Activated T-helper 1 cell treated with anti-CD3 and anti-CD28 coated beads, Interleukin-2, amount 50 U/mL, for 16 hours (primary cell): Measurements from ENCODE around the gene BCKDHB.

Experiments used
- DNase-seq, 2 donors: peaks; one replicate each; pipeline ENCODE4 v3.0.0-alpha.2; 2020; ENCODE audit warnings: low read depth in 1 of 2, low spot score in 1 of 2

Gene BCKDHB

GRCh38 chr6:80148220-80148619, 41.7 kb downstream of the BCKDHB start:
- no peak for DNase-seq

DNA sequence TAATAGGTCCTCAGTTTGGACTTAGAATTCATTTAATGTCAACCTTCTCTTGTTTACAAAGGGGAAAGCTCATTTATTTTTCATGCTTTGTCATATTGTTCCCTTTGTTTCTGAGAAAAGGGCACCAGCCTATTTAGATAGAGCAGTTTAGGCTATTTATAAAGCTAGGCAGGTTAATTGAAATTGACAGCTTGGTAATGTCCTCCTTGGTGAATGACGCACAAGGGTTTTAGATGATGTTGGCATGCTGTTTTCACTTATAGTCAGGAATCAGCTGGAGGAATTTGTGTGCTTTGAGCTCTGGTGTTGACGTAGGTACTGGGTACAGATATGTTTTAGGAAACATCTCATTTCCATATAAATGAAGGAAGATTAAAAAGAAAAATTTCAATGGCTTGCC, 45.2 kb downstream of the BCKDHB start:
- no peak for DNase-seq

- no peak for DNase-seq
Measured at GRCh38 chr6:80154160-80154559, 47.7 kb downstream of the BCKDHB start.

DNA sequence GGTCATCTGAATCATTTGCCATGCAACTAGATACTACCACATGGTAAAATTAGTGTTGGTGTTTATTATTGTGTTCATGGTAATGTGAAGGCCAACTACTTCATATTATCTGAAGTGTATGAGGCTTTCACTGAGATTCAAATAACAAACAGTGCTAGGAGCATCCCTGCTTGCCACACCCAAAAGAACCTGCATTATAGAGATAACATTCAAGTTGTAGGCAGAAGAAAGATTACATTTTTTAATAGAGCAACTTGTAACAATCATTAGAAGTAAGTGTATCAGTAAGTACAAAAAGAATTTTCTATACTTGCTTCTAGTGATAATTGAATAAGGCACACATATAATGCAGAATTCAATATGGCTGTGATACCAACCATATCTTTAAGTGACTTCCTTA, 49.8 kb downstream of the BCKDHB start:
- DNase-seq: no peak

- DNase-seq: no peak
Measured at GRCh38 chr6:80158478-80158989, 52.1 kb downstream of the BCKDHB start.

GRCh38 chr6:80161434-80161833, 55.0 kb downstream of the BCKDHB start:
- no peak for DNase-seq

DNA sequence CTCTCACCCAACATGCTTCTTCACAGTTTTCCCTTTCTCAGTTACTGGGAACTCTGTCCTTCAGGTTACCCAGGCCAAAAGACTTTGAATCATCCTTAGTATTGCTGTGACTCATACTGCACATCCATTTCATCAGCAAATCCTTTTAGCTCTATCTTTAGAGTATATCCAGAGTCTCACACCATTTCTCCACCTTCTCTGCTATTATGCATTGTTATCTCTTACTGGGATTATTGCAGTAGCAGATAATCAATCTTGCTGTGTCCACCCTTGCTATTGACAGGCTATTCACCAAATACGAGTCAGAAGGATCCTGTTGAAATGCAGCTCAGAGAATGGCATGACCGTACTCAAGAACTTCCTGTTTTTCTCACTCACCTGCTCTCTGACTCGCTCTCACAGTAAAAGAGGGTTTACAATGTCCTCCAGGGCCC, 57.3 kb downstream of the BCKDHB start:
- DNase-seq: no peak

GRCh38 chr6:80165143-80165542, 58.7 kb downstream of the BCKDHB start:
- DNase-seq: no peak

DNA sequence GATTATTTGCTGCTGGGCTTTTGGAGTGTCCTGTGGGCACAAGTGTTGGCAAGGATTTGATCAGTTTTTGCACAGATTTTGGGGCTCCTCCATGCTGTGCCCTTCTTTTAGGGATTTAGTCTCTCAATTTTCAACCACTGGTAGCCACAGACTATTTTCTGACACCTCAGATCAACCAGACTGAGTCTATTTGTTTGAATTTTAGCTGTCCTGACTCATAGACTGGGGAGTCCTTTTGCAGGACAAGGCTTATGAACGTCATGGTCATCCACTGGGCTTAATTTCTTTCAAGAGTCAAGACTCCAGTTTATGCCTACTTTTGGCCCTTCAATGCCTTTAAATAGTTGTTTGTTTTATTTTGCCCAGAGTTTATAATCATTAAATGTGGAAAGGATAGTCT, 59.3 kb downstream of the BCKDHB start:
- DNase-seq: no peak

GRCh38 chr6:80170433-80170832, 64.0 kb downstream of the BCKDHB start:
- DNase-seq: no peak

- no peak for DNase-seq
Measured at GRCh38 chr6:80173411-80173810, 66.9 kb downstream of the BCKDHB start.

- DNase-seq: no peak
Measured at GRCh38 chr6:80174900-80175572, 68.6 kb downstream of the BCKDHB start.

- no peak for DNase-seq
Measured at GRCh38 chr6:80179695-80180094, 73.2 kb downstream of the BCKDHB start.

DNA sequence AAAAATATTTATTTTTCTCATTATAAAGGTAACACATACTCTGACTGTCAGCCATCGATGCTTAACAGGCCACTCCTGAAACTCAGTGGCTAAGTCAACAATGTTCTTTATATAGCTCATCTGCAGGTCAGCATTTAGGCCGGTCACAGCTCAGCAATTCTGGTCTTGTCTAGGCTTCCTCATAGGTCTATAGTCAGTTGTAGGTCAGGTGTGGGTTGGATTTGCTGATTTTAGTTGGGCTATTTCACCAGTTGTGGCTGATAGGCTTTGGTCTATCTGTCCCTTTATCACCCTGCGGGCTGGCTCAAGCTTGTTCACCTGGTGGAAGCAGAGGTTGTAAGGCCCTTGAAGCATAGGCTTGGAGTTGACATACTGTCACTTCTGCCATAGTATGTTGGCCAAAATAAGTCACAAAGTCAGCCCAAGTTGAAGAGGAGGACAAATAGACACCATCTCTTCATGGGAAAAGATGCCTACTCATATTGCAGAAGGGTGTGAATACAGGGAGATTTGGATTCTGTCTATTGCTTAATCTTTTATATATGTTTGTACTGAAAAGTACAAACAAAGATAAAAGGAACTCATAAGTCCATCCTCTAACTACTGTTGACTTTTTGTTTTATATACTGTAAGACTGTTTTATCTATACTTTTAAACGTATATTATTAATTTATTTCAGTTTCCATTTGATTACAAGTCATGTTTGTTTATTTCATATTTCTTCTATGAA, 75.0 kb downstream of the BCKDHB start:
- no peak for DNase-seq

- DNase-seq: no peak
Measured at GRCh38 chr6:80182308-80182707, 75.8 kb downstream of the BCKDHB start.

DNA sequence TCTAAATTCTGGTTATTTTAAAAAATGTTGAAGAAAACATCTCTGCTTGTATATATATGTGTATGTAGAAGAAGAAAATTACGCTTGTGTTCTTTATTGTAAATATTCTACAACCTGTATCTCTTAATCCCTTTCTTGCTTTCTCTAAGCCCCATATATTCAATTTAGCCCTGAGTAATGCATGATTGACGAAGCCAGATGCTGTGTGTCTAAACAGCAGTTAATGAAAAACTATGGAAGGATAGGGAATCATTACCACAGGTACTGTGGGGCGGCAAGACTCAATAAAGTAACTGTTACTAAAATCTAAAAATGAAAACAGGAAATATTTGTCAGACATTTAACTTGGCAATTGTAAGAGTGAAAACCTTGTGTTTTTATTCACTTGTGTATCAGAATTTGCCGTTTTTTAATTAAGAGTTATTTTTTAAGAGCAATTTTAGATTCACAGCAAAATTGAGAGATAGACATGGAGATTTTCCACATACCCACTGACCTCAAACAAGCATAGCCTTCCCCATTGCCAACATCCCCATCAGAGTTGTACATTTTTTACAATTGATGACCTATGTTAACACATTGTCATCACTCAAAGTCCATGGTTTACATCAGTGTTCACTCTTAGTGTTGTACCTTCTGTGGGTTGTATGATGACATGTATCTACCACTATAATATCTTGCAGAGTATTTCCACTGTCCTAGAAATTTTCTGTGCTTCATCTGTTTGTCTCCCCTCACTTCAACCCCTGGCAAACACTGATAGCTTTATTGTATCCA, 76.7 kb downstream of the BCKDHB start:
- no peak for DNase-seq

DNA sequence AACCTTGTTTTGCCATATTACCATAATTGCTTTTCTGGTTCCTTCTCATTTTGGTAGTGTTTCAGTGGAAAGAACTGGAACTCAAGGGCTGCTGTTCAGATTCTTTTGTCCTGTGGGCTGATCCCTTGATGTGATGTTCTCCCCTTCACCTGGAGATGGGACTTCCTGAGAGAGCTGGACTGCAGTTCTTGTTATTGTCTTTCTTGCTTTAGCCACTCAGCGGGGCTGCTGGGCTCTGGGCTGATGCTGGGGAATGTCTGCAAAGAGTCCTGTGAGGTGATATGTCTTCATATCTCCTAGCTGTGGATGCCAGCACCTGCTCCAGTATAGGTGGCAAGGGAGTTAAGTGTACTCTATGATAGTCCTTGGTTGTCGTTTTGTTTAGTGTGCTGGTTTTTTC, 79.0 kb downstream of the BCKDHB start:
- DNase-seq: no peak

DNA sequence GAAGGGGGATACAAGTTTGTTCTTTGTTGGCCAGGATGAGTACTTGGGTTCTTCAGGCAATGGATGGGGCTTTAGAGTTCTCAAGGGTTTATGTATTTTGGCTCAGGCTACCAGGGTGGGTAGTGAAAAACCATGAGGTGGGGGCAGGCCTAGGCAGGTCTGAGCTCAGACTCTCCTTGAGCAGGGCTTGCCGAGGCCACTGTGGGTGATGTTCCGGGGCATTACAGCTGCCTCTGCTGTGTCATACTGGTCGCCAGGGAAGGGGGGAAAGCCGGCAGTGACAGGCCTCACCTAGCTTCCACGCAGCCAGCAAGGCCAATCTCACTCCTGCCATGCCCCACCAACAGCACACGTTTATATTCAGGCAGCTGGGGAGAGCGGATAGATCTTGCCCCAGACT, 79.6 kb downstream of the BCKDHB start:
- DNase-seq: no peak

- DNase-seq: no peak
Measured at GRCh38 chr6:80196906-80197305, 90.4 kb downstream of the BCKDHB start.

GRCh38 chr6:80197474-80197873, 91.0 kb downstream of the BCKDHB start:
- no peak for DNase-seq

GRCh38 chr6:80197986-80198385, 91.5 kb downstream of the BCKDHB start:
- no peak for DNase-seq

GRCh38 chr6:80203283-80203682, 96.8 kb downstream of the BCKDHB start:
- DNase-seq: no peak
